RWPE2 (cell line): ENCODE results near the gene GPR183.

Experiments
- ATAC-seq: fragments of 200-7000 bp; cut with Tn5 transposase; 3 replicates; pipeline ENCODE4 v1.9.1; 2021; ENCODE audit warnings: low read depth
- DNase-seq: peaks from one replicate; pipeline ENCODE4 v3.0.0-alpha.2; 2020; ENCODE audit warnings: low spot score
- H3K27ac ChIP-seq: fragments of 450-650 bp; 2 replicates; pipeline ENCODE4 v1.5.1; 2017; ENCODE audit warnings: mild to moderate bottlenecking; ENCODE audit not compliant: poor library complexity, severe bottlenecking
- H3K27me3 ChIP-seq: fragments of 250-450 bp; sonication (Bioruptor Pico); 2 replicates; pipeline ENCODE4 v1.5.1; 2021; ENCODE audit warnings: mild to moderate bottlenecking, moderate library complexity; ENCODE audit not compliant: insufficient read depth, poor library complexity, severe bottlenecking
- H3K36me3 ChIP-seq: fragments of 250-450 bp; sonication (Bioruptor Pico); 2 replicates; pipeline ENCODE4 v1.5.1; 2020; ENCODE audit warnings: low read depth, mild to moderate bottlenecking, moderate library complexity
- H3K4me1 ChIP-seq: fragments of 250-450 bp; sonication (Bioruptor Pico); 2 replicates; pipeline ENCODE4 v1.5.1; 2021; ENCODE audit warnings: mild to moderate bottlenecking, moderate library complexity; ENCODE audit not compliant: insufficient read depth, poor library complexity, severe bottlenecking
- H3K4me3 ChIP-seq: fragments of 250-450 bp; sonication (Bioruptor Pico); 2 replicates; pipeline ENCODE4 v1.5.1; 2021; ENCODE audit warnings: mild to moderate bottlenecking, moderate library complexity; ENCODE audit not compliant: severe bottlenecking
- H3K9me3 ChIP-seq: fragments of 250-450 bp; sonication (Bioruptor Pico); 2 replicates; pipeline ENCODE4 v1.5.1; 2021; ENCODE audit warnings: mild to moderate bottlenecking, moderate library complexity; ENCODE audit not compliant: severe bottlenecking
- TF ChIP-seq, protein P1 (sequence below): fragments of 450-650 bp; IDR thresholded peaks from one replicate; pipeline ENCODE4 v1.5.1; 2017; ENCODE audit warnings: mild to moderate bottlenecking, moderate library complexity; ENCODE audit not compliant: poor library complexity, severe bottlenecking

GPR183 gene

DNA sequence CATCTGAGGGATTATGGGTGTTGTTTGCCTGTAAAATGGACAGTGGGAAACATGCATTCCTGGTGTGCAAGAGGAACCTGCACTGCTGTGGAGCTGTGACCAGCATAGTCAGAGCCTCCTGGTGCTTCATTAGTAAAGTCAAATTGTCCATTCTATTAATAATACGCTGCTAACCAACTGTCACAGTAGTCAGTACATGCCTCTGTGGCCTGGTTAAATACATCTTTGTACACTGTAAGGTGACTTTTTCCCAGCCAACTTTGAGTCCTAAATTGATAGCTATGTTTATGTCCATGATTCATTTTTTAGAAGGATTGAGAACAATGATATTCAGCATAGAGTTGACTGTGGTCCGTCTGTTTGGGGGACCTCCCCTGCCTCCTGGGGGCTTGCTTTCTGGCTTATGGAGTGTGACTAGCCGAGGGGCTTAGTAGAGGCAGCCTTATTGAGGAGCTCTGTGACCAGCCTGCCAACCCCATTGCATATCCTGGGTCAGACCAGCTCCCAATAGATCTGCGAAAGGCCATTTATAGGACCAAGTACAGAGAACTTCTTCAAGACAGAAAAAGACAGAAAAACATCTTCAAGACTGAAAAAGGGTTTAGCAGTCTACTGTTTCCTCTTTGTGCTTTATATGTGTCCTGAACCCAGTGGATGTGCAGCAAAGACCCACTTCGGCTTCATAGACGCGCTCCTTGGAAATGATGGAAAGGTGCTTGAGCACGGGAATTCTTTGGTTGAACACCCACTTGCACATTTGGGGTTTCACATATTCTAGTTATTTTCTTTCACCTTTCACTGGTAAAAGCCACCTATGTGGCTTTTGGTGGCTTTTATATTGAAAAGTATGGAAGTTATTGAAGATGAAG, 4.3 kb downstream of the GPR183 start:
- no peaks in the 10 kb centered on the region for H3K36me3 ChIP-seq
- TF ChIP-seq, protein P1, sequence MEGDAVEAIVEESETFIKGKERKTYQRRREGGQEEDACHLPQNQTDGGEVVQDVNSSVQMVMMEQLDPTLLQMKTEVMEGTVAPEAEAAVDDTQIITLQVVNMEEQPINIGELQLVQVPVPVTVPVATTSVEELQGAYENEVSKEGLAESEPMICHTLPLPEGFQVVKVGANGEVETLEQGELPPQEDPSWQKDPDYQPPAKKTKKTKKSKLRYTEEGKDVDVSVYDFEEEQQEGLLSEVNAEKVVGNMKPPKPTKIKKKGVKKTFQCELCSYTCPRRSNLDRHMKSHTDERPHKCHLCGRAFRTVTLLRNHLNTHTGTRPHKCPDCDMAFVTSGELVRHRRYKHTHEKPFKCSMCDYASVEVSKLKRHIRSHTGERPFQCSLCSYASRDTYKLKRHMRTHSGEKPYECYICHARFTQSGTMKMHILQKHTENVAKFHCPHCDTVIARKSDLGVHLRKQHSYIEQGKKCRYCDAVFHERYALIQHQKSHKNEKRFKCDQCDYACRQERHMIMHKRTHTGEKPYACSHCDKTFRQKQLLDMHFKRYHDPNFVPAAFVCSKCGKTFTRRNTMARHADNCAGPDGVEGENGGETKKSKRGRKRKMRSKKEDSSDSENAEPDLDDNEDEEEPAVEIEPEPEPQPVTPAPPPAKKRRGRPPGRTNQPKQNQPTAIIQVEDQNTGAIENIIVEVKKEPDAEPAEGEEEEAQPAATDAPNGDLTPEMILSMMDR: no peak
- H3K9me3 ChIP-seq: no peaks in the 10 kb centered on the region
- no peak overlapping the region for H3K4me3 ChIP-seq
- H3K4me1 ChIP-seq: no peaks in the 10 kb centered on the region
- no peak overlapping the region for H3K27ac ChIP-seq
- no peaks in the 10 kb centered on the region for H3K27me3 ChIP-seq
- DNase-seq: no peak
- no peak for ATAC-seq

- ATAC-seq (no peak), DNase-seq (no peak)
- no peak overlapping the region for H3K27ac ChIP-seq
- no peaks in the 10 kb centered on the region for H3K9me3 ChIP-seq
- no peak overlapping the region for H3K4me3 ChIP-seq
- H3K4me1 ChIP-seq: no peaks in the 10 kb centered on the region
- H3K36me3 ChIP-seq: no peaks in the 10 kb centered on the region
- H3K27me3 ChIP-seq: no peaks in the 10 kb centered on the region
- TF ChIP-seq, protein P1: no peak
These were observed 5.1 kb downstream of the GPR183 start for GRCh38 chr13:99301913-99302636.

GRCh38 chr13:99301056-99301838, 6.0 kb downstream of the GPR183 start:
- H3K36me3 ChIP-seq: 0 out of 2 replicates have a peak, but pooled peaks cover 4% of the 10 kb centered on the region
- DNase-seq (no peak), ATAC-seq (no peak)
- H3K9me3 ChIP-seq: no peaks in the 10 kb centered on the region
- H3K27me3 ChIP-seq: no peaks in the 10 kb centered on the region
- H3K27ac ChIP-seq: no peak overlapping the region
- TF ChIP-seq, protein P1: no peak
- no peaks in the 10 kb centered on the region for H3K4me1 ChIP-seq
- no peak overlapping the region for H3K4me3 ChIP-seq

GRCh38 chr13:99299920-99300341, 7.3 kb downstream of the GPR183 start:
- Histone ChIP-seq H3K9me3 (no peaks in the 10 kb centered on the region), H3K4me1 (no peaks in the 10 kb centered on the region), H3K27ac (no peak overlapping the region), H3K27me3 (no peaks in the 10 kb centered on the region), H3K36me3 (0 out of 2 replicates have a peak, but pooled peaks cover 4% of the 10 kb centered on the region), H3K4me3 (no peak overlapping the region)
- TF ChIP-seq, protein P1: no peak
- ATAC-seq: no peak
- no peak for DNase-seq
